GM15510 (cell line): ENCODE results near the gene TCEAL8.

ENCODE experiments used
- POLR2A ChIP-seq: IDR thresholded peaks from 3 replicates; pipeline ENCODE4 v1.6.1; 2011; ENCODE audit warnings: borderline replicate concordance; ENCODE audit not compliant: insufficient read length; ENCODE audit errors: extremely low read depth

The TCEAL8 gene

DNA sequence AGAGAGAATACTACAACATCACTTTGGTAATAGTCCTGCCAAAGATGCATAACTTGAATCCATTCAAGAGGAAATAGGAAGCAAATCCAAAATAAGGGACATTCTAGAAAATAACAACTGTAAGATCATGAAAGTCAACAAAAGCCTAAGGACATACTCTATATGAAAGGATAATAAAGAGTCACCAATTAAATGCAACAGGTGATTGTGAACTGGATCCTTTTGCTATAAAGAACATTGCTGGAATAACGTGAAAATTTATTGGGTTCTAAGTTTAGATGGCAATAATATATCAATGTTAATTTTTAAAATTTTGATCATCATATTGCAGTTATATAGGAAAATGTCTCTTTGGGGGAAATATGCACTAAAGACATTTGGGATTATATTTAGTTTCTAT is 20.1 kb downstream of the TCEAL8 start:
- TF ChIP-seq POLR2A: no peak

DNA sequence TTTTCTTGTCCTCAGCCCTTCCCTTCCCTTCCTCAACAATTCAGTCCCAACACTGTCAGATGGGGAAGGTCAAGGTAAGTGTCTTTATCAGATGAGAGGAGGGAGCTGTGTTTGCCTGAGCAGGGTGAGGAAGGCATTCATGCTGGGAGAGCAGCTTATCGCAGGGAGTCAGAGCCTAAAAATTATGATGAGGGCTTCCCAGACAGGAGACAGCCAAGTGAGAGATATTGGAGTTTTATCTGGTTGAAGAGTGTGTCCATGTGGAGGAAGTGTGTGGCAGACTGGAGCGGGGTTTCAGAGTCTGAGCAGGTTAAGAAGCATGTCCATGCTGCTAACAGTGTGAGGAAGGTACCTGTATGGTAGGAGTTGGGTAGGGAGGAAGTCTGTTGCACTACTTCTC is 21.7 kb downstream of the TCEAL8 start:
- TF ChIP-seq POLR2A: no peak

DNA sequence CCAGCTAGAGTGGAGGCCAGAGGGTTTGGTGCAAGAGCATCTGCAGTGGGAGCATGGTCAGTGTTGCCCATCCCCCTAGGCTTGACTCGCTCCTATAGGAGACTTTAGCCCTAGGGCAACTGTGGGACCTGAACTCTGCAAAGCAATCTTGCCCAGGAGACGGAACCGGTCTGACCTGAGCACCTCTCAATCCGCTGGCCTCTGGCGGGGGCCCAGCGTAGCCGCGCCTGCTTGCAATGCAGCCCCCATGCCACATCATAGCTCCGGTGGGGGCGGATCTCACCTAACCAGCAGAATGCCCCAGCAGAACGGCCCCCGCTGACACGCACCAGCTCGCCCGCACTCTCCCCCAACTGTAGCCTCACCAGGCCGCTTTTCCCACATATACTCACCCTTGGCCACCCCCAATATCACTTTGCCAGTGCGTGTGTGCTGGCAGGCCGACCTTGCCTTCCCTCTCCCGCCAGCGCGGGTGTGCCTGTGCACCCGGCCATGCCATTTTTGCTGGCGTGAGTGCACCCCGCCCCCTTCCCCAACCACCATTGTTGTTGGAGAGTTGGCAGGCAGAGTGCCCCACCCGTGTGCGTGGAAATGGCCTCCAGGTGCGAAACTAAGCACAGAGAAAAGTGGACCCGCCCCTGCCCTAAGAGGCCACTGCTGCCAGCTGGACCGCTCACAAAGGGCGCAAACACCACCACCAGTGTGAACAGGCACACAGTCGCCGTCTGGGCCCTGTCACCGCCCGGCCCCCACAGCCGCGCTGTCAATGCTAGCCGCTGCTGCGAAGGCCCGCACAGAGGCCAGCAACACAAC is 34.2 kb downstream of the TCEAL8 start:
- TF ChIP-seq POLR2A: no peak

DNA sequence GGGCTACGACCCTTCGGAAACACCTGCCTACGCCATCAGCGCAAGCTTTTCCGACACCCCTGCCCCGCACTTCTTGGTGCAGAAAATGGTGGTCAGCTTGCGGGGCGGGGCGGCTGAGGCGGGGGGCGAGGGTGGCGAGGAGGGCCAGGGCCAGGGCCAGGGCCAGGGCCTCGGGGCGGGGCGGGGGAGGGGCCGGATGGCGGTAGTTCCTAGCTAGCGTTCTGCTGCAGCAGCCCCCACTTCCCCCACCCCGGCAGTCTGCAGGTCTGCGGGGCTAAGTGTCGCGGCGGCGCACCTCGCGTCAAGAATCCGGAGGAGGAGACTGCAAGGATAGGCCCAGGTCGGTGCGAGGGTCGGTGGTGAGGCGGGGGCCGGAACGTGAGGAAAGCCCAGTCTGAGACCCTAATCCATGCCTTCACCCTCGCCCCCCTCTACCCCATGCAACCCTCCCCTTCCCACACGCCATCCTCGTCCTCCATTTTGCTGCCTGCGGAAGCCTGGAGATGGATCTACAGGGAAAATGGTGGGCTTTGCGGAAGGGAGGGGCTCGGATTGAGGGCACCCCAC is 39.4 kb downstream of the TCEAL8 start:
- TF ChIP-seq POLR2A: no peak

DNA sequence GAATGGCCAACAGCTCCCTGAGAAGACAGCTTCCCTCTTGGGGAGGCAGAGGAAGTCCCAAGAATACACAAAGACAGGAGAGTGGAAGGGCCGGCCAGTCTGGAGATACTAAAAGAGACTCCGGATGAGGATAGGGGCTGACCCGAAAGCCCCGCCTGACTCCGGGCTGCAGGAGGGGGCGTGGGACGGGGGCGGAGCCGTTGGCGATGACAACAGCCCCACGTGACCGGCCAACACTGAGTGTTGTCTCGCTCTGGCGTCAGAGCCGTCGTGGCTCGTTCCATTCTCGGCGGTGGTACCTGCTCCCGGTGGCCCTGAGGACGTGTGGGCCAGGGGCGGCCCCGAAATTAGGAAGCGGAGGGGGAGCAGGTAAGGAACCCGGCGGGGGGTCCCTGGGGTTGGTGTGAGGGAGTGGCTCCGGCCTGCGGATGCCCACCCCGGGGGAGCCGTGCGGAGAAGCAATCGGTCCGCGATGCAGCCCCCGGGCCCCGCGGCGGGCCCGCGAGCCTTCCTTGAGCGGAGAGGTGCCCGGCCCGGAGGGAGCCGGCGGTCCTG is 40.0 kb downstream of the TCEAL8 start, which contains the start of gene BEX4:
Gene BEX4 (plus strand): TSS at position 239 of the 555 bp plus-strand sequence. CDS start 1,046 bp downstream, outside the sequence.
- no peak for TF ChIP-seq POLR2A

DNA sequence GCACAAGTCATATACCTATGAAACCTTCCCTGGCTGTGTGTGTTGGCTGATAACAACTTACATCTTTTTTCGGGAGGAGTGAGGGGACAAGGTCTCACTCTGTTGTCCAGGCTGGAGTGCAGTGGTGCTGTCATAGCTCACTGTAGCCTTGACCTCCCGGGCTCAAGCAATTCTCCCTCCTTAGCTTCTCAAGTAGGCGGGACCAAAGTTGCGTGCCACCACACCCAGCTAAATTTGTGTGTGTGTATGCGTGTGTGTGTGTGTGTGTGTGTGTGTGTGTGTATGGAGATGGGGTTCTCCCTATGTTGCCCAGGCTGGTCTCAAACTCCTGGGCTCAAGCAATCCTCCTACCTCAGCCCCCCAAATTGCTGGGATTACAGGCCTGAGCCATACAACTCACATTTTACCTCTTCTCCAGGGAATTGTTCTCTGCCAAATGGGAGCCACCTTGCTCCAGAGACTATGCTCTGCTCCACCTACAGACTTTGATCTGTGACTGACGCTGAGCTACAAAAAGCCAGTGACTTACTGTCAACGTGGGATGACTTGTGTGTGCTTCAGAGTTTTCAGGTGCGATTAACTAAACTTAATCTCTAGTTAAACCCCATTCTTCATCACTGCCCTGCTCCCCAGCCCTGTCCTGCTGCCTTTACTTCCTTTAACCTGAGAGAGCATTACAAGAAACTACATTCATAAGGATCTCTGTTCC is 42.1 kb downstream of the TCEAL8 start:
- TF ChIP-seq POLR2A: no peak

DNA sequence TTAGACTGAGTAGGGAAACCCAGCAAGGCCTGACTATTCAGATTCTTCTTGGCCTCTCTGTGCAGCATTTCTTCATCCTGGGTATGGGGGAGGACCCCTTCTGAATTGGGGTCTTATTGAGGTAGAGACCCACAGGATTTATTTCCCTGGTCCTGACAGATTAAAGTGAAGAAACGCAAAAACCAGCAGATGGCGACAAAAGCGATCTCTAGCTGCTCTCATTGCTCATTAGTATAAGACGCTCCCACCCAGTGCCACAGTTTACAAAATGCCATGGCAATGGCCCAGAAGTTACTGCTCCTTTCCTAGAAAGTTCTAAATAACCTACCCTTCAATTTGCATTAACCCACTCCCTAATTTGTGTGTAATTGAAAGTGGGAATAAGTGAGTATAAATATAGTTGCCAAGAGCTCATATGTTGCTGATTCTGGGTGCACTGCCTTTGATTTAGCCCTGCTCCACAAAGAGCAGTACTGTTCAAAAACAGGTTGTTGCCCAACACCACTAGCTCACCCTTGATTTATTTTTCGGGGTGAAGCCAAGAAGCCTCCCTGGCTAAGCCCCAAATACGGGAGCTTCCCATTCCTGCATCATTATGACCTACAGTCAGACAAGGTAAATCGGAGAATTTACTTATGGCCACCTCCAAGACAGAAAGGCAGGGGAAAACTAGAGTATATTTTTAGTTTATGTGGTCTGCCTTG is 43.8 kb downstream of the TCEAL8 start:
- no peak for TF ChIP-seq POLR2A

DNA sequence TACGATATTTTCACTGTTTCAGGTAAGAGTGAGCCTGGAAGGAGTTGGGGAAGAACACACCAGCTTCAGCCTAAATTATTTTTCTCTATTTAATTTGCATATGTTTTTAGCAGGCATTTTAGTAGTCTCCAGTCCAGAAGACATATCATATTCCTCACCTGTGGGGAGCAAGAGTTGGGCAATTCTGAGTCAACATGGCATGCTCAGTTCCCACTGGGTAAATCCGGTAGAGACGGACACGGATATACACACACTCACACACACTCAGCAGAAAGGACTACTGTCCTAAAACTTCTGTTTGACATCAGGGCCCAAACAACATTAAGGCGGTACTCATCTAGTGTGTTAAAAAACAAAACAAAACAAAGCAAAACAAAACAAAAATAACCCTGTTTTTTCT is 44.9 kb downstream of the TCEAL8 start:
- no peak for TF ChIP-seq POLR2A
